K562 (cell line): ENCODE measurements around the gene GCNT2. TPM values are rescaled to one million over a fixed set of nuclear protein-coding genes. Genes with fewer than 3 reads are reported as not detected.

Experiments
- ATAC-seq: fragments of 200-7000 bp; cut with Tn5 transposase; 3 replicates; pipeline ENCODE4 v1.9.1; 2020; ENCODE audit warnings: moderate library complexity
- BruUV-seq: library from RNA; stranded (reverse); fragments of 400-500 nt; replicated peaks from 2 replicates; lab custom pipeline; 2021; lab: Mats Ljungman, UMichigan
- CTCF ChIA-PET: fragments of 300-600 bp; formaldehyde crosslinking; extraction: SDS; loops from one replicate; lab custom pipeline; 2021; ENCODE audit warnings: low intra/inter-chr PET ratio; lab: Yijun Ruan, JAX
- POLR2A ChIA-PET: fragments of 300-600, 350-650 bp; sonication (Branson Sonifier 250); formaldehyde crosslinking; extraction: SDS; loops from one replicate; lab custom pipeline; 2021; ENCODE audit warnings: antibody characterized with exemption, inconsistent platforms; lab: Yijun Ruan, JAX
- DNase-seq, 4 experiments: peaks; one replicate each; pipeline versions ENCODE4 v3.0.0 to v3.0.0-alpha.2; 2011 to 2018; ENCODE audit warnings: low spot score in 3 of 4, mixed read lengths in 3 of 4; ENCODE audit errors: extremely low read depth in 1 of 4
- FAIRE-seq: peaks from 2 replicates; lab custom pipeline; 2011; peaks lifted over from hg19 to GRCh38; lab: Jason Lieb, UNC
- H2AFZ ChIP-seq: 2 replicates; pipeline ENCODE4 v1.6.0; 2011; ENCODE audit warnings: low read depth, low read length, control low read depth, inconsistent platforms
- H3K27ac ChIP-seq: fragments of 200-600 bp; 3 replicates; pipeline ENCODE4 v1.8.0; 2011; ENCODE audit warnings: low read depth, mild to moderate bottlenecking, control low read depth, inconsistent platforms, low read length, moderate library complexity, mixed read lengths; ENCODE audit errors: extremely low read depth
- H3K27me3 ChIP-seq, 2 experiments: fragments of 300-600 bp in 1 of 2; 2 replicates in 1 of 2; 3 replicates in 1 of 2; pipeline versions ENCODE4 v1.6.0 to v1.8.0; 2011; ENCODE audit warnings: inconsistent platforms in 2 of 2, low read length in 2 of 2, mild to moderate bottlenecking in 1 of 2, mixed read lengths in 1 of 2, moderate library complexity in 1 of 2; ENCODE audit not compliant: control insufficient read depth in 2 of 2, insufficient read depth in 2 of 2
- H3K36me3 ChIP-seq: fragments of 300-600 bp; 3 replicates; pipeline ENCODE4 v1.8.0; 2011; ENCODE audit warnings: mild to moderate bottlenecking, low read length, inconsistent platforms; ENCODE audit not compliant: control insufficient read depth, insufficient read depth
- H3K4me1 ChIP-seq, 2 experiments: fragments of 200-600 bp in 1 of 2; replicated peaks in 1 of 2; 2 replicates in 1 of 2; 3 replicates in 1 of 2; pipeline versions ENCODE4 v1.5.1 to v1.8.0; 2011; ENCODE audit warnings: inconsistent platforms in 2 of 2, low read length in 2 of 2, mild to moderate bottlenecking in 1 of 2, mixed read lengths in 1 of 2, moderate library complexity in 1 of 2; ENCODE audit not compliant: control insufficient read depth in 2 of 2, insufficient read depth in 2 of 2
- H3K4me2 ChIP-seq: 2 replicates; pipeline ENCODE4 v1.6.1; 2011; ENCODE audit warnings: low read length, control low read depth, inconsistent platforms, mixed read lengths; ENCODE audit not compliant: insufficient read depth
- H3K4me3 ChIP-seq: fragments of 200-600 bp; sonication (generic), shearing (Covaris generic); 2 replicates; pipeline ENCODE4 v1.5.1; 2016; ENCODE audit warnings: control low read depth, inconsistent platforms
- H3K79me2 ChIP-seq: fragments of 200-600 bp; 3 replicates; pipeline ENCODE4 v1.8.0; 2011; ENCODE audit warnings: low read length, inconsistent platforms; ENCODE audit not compliant: control insufficient read depth, insufficient read depth
- H3K9ac ChIP-seq, 2 experiments: 2 replicates each; pipeline versions ENCODE4 v1.6.0 to v1.6.1; 2011; ENCODE audit warnings: low read depth in 2 of 2, low read length in 2 of 2, control low read depth in 1 of 2, inconsistent platforms in 1 of 2, mild to moderate bottlenecking in 1 of 2, mixed read lengths in 1 of 2; ENCODE audit not compliant: insufficient read depth in 1 of 2
- H3K9me1 ChIP-seq: one replicate; pipeline ENCODE4 v1.6.0; 2011; ENCODE audit warnings: inconsistent platforms, mild to moderate bottlenecking, low read length, moderate library complexity; ENCODE audit not compliant: control insufficient read depth, insufficient read depth
- H3K9me3 ChIP-seq: replicated peaks from 2 replicates; pipeline ENCODE4 v1.5.1; 2011; ENCODE audit warnings: low read depth, low read length, inconsistent platforms; ENCODE audit not compliant: control insufficient read depth, insufficient read depth
- H4K20me1 ChIP-seq: replicated peaks from 2 replicates; pipeline ENCODE4 v1.6.1; 2011; ENCODE audit warnings: low read length, inconsistent platforms, mixed read lengths; ENCODE audit not compliant: control insufficient read depth, insufficient read depth
- ZBTB33 ChIP-seq: sonication (generic); formaldehyde crosslinking; IDR thresholded peaks from 2 replicates; pipeline ENCODE4 v1.8.1; 2023; ENCODE audit warnings: mild to moderate bottlenecking, missing genetic modification reagents
- ZBTB40 ChIP-seq, 2 experiments: fragments of 450-650 bp in 1 of 2; sonication (generic) in 1 of 2; formaldehyde crosslinking in 1 of 2; IDR thresholded peaks; 2 replicates each; pipeline versions ENCODE4 v1.7.1 to v1.9.0; 2016 to 2022; ENCODE audit warnings: inconsistent platforms in 1 of 2, mild to moderate bottlenecking in 1 of 2, missing genetic modification reagents in 1 of 2
- WGBS: fragments of 100-300 bp; shearing (Covaris generic); methylation state at CpG from one replicate; pipeline ENCODE4 v1.1.6; 2016; ENCODE audit warnings: low coverage, mixed read lengths; ENCODE audit not compliant: insufficient coverage; ENCODE audit errors: missing lambda C conversion rate; 5-methylcytosine and 5-hydroxymethylcytosine counted together
- in situ Hi-C: fragments of 300-500 bp; cut with MboI; formaldehyde crosslinking; loops from 4 replicates; pipeline ENCODE4 v1.15.0; 2018; ENCODE audit warnings: inconsistent platforms, mixed read lengths
- intact Hi-C: fragments of 100-400 bp; cut with micrococcal nuclease; formaldehyde crosslinking; loops from 2 replicates; pipeline ENCODE4 v1.14.2; 2022
- polyA plus RNA-seq, 8 experiments: library from polyadenylated mRNA; depleted of rRNA in 4 of 8; stranded (reverse) in 5 of 8; unstranded in 3 of 8; fragments of >200 nt; fragmentation: Nextera tagmentation in 2 of 8; fragmentation: Illumina TruSeq in 1 of 8; extraction: Ambion mirVana in 2 of 8; extraction: Trizol in 1 of 8; gene quantifications; 2 replicates each; pipeline versions ENCODE4 v1.2.1 to v1.2.3, GENCODE V29; 2011 to 2014; ENCODE audit warnings: inconsistent platforms in 1 of 8, missing spikeins in 1 of 8
- total RNA-seq, 7 experiments: library from RNA; depleted of rRNA in 6 of 7; stranded (reverse); fragments of >200 nt in 6 of 7; fragmentation: Illumina TruSeq in 2 of 7; extraction: Trizol in 2 of 7; gene quantifications; 2 replicates each; pipeline versions ENCODE4 v1.2.1 to v1.2.3, GENCODE V29; 2011 to 2021; ENCODE audit warnings: low replicate concordance in 1 of 7

Gene GCNT2
- total and polyA plus RNA-seq, 9 of the 15 experiments (the other 6 are each of a cell fraction or from before 2014, with no cell fraction given): 0.78 to 2.6 (median 1.6) TPM

- Histone ChIP-seq H3K9me1 (no peaks in the 10 kb centered on the region), H3K27ac (no peak overlapping the region), H3K9me3 (0 out of 2 replicates have a peak, but pooled peaks cover 3% of the 10 kb centered on the region), H3K36me3 (no peaks in the 10 kb centered on the region), H3K79me2 (no peaks in the 10 kb centered on the region), H3K27me3 (peaks cover 0 to 26% of the 10 kb centered on the region in 2 experiments; a peak in 2 of 5 replicates), H3K4me2 (no peak overlapping the region), H3K4me1 (peaks cover 0 to 13% of the 10 kb centered on the region in 2 experiments; a peak in 1 of 5 replicates), H4K20me1 (no peaks in the 10 kb centered on the region), H3K4me3 (no peak overlapping the region), H2AFZ (0 out of 2 replicates have a peak overlapping the region, but pooled peaks have one; percentile 9), H3K9ac (no peak overlapping the region)
- intact Hi-C loops (no loop called here), in situ Hi-C loops (no loop called here)
- no TSS peak for BruUV-seq
- CTCF ChIA-PET: no interaction called here
- WGBS: 39% methylated on average over 39 of the region's 44 CpGs
- POLR2A ChIA-PET: interaction anchor here (0.6 to 1.4 kb wide), 2 partner anchors 9 to 458 kb away, joined by 3 to 6 read pairs; no protein-coding TSS in a partner anchor
- TF ChIP-seq ZBTB40 (IDR thresholded peaks at IDR 0.05): no peak
- no peak for TF ChIP-seq ZBTB40 (CRISPR knock-in tag; IDR thresholded peaks at IDR 0.05)
- TF ChIP-seq ZBTB33 (CRISPR knock-in tag): peak; percentile 32; the same call in 1 of the 2 replicates
- peak; percentile 33; the same call in 2 of the 3 replicates for ATAC-seq
- no peak for DNase-seq
- no peak for FAIRE-seq
These were observed 33.4 kb upstream of the GCNT2 start for GRCh38 chr6:10487668-10488327.
